ENCODE data around the gene CRELD2.

- TF ChIP-seq CTCF (IDR thresholded peaks at IDR 0.05; ENCODE audit: low read length), result no peak
- TF ChIP-seq EZH2 (optimal IDR thresholded peaks at IDR 0.05; ENCODE audit: low read depth, low read length), result no peak
These were observed 48.6 kb downstream of the CRELD2 start for GRCh38 chr22:49966774-49967705.

All from MM.1S (cell line).